WTC11 (cell line): Measurements from ENCODE around the gene LRMDA. TPM values are rescaled to one million over a fixed set of nuclear protein-coding genes. Genes with fewer than 3 reads are reported as not detected.

Experiments
- ATAC-seq: fragments of 200-7000 bp; cut with Tn5 transposase; 2 replicates; pipeline ENCODE4 v1.10.0; 2021; ENCODE audit warnings: mild to moderate bottlenecking, moderate library complexity
- CTCF ChIA-PET: fragments of 300-600 bp; sonication (Branson Sonifier 250); formaldehyde crosslinking; loops from one replicate; lab custom pipeline; 2021; ENCODE audit warnings: antibody characterized with exemption; lab: Charles Lee
- POLR2A ChIA-PET: fragments of 350-600 bp; sonication (Branson Sonifier 250); formaldehyde crosslinking; loops from one replicate; lab custom pipeline; 2021; ENCODE audit warnings: antibody characterized with exemption; lab: Charles Lee
- DNase-seq: peaks from one replicate; pipeline ENCODE4 v3.0.0; 2021; ENCODE audit warnings: low spot score
- H3K27ac Mint-ChIP-seq: 2 replicates; pipeline ENCODE4 v1.8.0; 2021; ENCODE audit warnings: mixed read lengths
- H3K27me3 Mint-ChIP-seq: 2 replicates; pipeline ENCODE4 v1.8.0; 2021; ENCODE audit warnings: low read depth, mild to moderate bottlenecking, moderate library complexity, mixed read lengths
- H3K36me3 Mint-ChIP-seq: 2 replicates; pipeline ENCODE4 v1.8.0; 2021; ENCODE audit warnings: mixed read lengths
- H3K4me1 Mint-ChIP-seq: 2 replicates; pipeline ENCODE4 v1.8.0; 2022; ENCODE audit warnings: mixed read lengths
- H3K4me3 Mint-ChIP-seq: 2 replicates; pipeline ENCODE4 v1.8.0; 2021; ENCODE audit warnings: mild to moderate bottlenecking, moderate library complexity, mixed read lengths
- H3K9me3 Mint-ChIP-seq: 2 replicates; pipeline ENCODE4 v1.8.0; 2021; ENCODE audit warnings: mixed read lengths
- AR ChIP-seq: fragments of 250-450 bp; sonication (Bioruptor Pico); IDR thresholded peaks from 2 replicates; pipeline ENCODE4 v1.9.0; 2021; ENCODE audit warnings: mild to moderate bottlenecking
- ATF2 ChIP-seq: sonication (generic); formaldehyde crosslinking; IDR thresholded peaks from 2 replicates; pipeline ENCODE4 v1.8.1; 2022; ENCODE audit warnings: low read depth, missing genetic modification reagents, borderline replicate concordance
- ATF3 ChIP-seq: sonication (generic); formaldehyde crosslinking; conservative IDR thresholded peaks from 2 replicates; pipeline ENCODE4 v1.8.1; 2022; ENCODE audit warnings: mild to moderate bottlenecking, missing genetic modification reagents
- ELF4 ChIP-seq: sonication (generic); formaldehyde crosslinking; IDR thresholded peaks from 2 replicates; pipeline ENCODE4 v1.8.1; 2022; ENCODE audit warnings: low read depth, mild to moderate bottlenecking, moderate library complexity, missing genetic modification reagents
- FOXJ3 ChIP-seq: sonication (generic); formaldehyde crosslinking; IDR thresholded peaks from 2 replicates; pipeline ENCODE4 v1.9.0; 2021; ENCODE audit warnings: missing genetic modification reagents, mild to moderate bottlenecking, borderline replicate concordance
- FOXP4 ChIP-seq: sonication (generic); formaldehyde crosslinking; IDR thresholded peaks from 2 replicates; pipeline ENCODE4 v1.8.0; 2022; ENCODE audit warnings: mild to moderate bottlenecking, missing genetic modification reagents
- GABPB1 ChIP-seq: sonication (generic); formaldehyde crosslinking; IDR thresholded peaks from 2 replicates; pipeline ENCODE4 v1.8.1; 2023; ENCODE audit warnings: mild to moderate bottlenecking, missing genetic modification reagents
- GTF2I ChIP-seq: fragments of 250-450 bp; sonication (Bioruptor Pico); conservative IDR thresholded peaks from 2 replicates; pipeline ENCODE4 v1.4.0; 2021; ENCODE audit warnings: mild to moderate bottlenecking
- HMGXB4 ChIP-seq: sonication (generic); formaldehyde crosslinking; IDR thresholded peaks from 2 replicates; pipeline ENCODE4 v1.8.1; 2023; ENCODE audit warnings: mild to moderate bottlenecking, moderate library complexity, missing genetic modification reagents
- JUN ChIP-seq: sonication (generic); formaldehyde crosslinking; IDR thresholded peaks from 2 replicates; pipeline ENCODE4 v1.8.0; 2023; ENCODE audit warnings: mild to moderate bottlenecking, missing genetic modification reagents
- NR3C1 ChIP-seq: sonication (generic); formaldehyde crosslinking; conservative IDR thresholded peaks from 2 replicates; pipeline ENCODE4 v1.8.1; 2023; ENCODE audit warnings: low read depth, mild to moderate bottlenecking, missing genetic modification reagents
- RORB ChIP-seq: fragments of 250-450 bp; sonication (Bioruptor Pico); IDR thresholded peaks from 2 replicates; pipeline ENCODE4 v1.9.0; 2021; ENCODE audit warnings: mild to moderate bottlenecking
- SMAD4 ChIP-seq: sonication (generic); formaldehyde crosslinking; IDR thresholded peaks from 2 replicates; pipeline ENCODE4 v1.8.0; 2022; ENCODE audit warnings: mild to moderate bottlenecking, missing genetic modification reagents
- STAT6 ChIP-seq: sonication (generic); formaldehyde crosslinking; conservative IDR thresholded peaks from 2 replicates; pipeline ENCODE4 v1.8.1; 2023; ENCODE audit warnings: mild to moderate bottlenecking, low read depth, missing genetic modification reagents, moderate library complexity
- TEAD1 ChIP-seq: sonication (generic); formaldehyde crosslinking; IDR thresholded peaks from 2 replicates; pipeline ENCODE4 v1.8.0; 2022; ENCODE audit warnings: mild to moderate bottlenecking, missing genetic modification reagents
- TP53 ChIP-seq: sonication (generic); formaldehyde crosslinking; IDR thresholded peaks from 2 replicates; pipeline ENCODE4 v1.8.1; 2023; ENCODE audit warnings: mild to moderate bottlenecking, missing genetic modification reagents
- ZBTB21 ChIP-seq: sonication (generic); formaldehyde crosslinking; IDR thresholded peaks from 2 replicates; pipeline ENCODE4 v1.8.1; 2023; ENCODE audit warnings: mild to moderate bottlenecking, missing genetic modification reagents, borderline replicate concordance
- ZMAT4 ChIP-seq: fragments of 250-450 bp; sonication (Bioruptor Pico); IDR thresholded peaks from 2 replicates; pipeline ENCODE4 v1.9.0; 2021; ENCODE audit warnings: mild to moderate bottlenecking
- ZNF232 ChIP-seq: sonication (generic); formaldehyde crosslinking; IDR thresholded peaks from 2 replicates; pipeline ENCODE4 v1.8.0; 2022; ENCODE audit warnings: mild to moderate bottlenecking, missing genetic modification reagents
- ZNF416 ChIP-seq: fragments of 250-450 bp; sonication (Bioruptor Pico); IDR thresholded peaks from 2 replicates; pipeline ENCODE4 v1.9.0; 2021; ENCODE audit warnings: mild to moderate bottlenecking, inconsistent platforms
- ZNF425 ChIP-seq: fragments of 250-450 bp; sonication (Bioruptor Pico); conservative IDR thresholded peaks from 2 replicates; pipeline ENCODE4 v1.9.0; 2021; ENCODE audit warnings: mild to moderate bottlenecking
- total RNA-seq: library from RNA; stranded (reverse); gene quantifications from 3 replicates; pipeline ENCODE4 v1.2.3, GENCODE V29; 2021

LRMDA gene
- total RNA-seq, 1 experiment from 2014 or later = 0.92 TPM

- TF ChIP-seq HMGXB4 (CRISPR knock-in tag) (no peak), ZNF232 (no peak), TP53 (no peak), ZNF425 (CRISPR knock-in tag) (no peak), STAT6 (no peak), ATF3 (CRISPR knock-in tag) (no peak), FOXP4 (CRISPR knock-in tag) (no peak)
Measured at GRCh38 chr10:75451831-75452230, 20.4 kb downstream of the LRMDA start (continued).

GRCh38 chr10:75452997-75453396, 21.6 kb downstream of the LRMDA start:
- peaks cover 63% of the 10 kb centered on the region for H3K27me3 Mint-ChIP-seq
- POLR2A ChIA-PET = interaction anchor here (0.5 kb wide), 1 partner anchor 89 kb away, joined by 3 read pairs; no protein-coding TSS in a partner anchor
- no peak overlapping the region for H3K4me3 Mint-ChIP-seq
- CTCF ChIA-PET = interaction anchor here (1.1 kb wide), 1 partner anchor 141 kb away, joined by 5 read pairs; no protein-coding TSS in a partner anchor
- no peak for DNase-seq
- ATAC-seq = no peak
- no peak overlapping the region for H3K27ac Mint-ChIP-seq
- H3K9me3 Mint-ChIP-seq = no peaks in the 10 kb centered on the region
- no peaks in the 10 kb centered on the region for H3K36me3 Mint-ChIP-seq
- peaks cover 59% of the 10 kb centered on the region for H3K4me1 Mint-ChIP-seq
- no peak for TF ChIP-seq GABPB1
- TF ChIP-seq ZNF416 (CRISPR knock-in tag) = no peak
- TF ChIP-seq TEAD1 = no peak
- no peak for TF ChIP-seq ZBTB21 (CRISPR knock-in tag)
- no peak for TF ChIP-seq JUN
- no peak for TF ChIP-seq RORB (CRISPR knock-in tag)
- TF ChIP-seq GTF2I (CRISPR knock-in tag) = no peak
- TF ChIP-seq ATF2 (CRISPR knock-in tag) = no peak
- TF ChIP-seq FOXJ3 = no peak
- TF ChIP-seq SMAD4 = no peak
- no peak for TF ChIP-seq ZMAT4 (CRISPR knock-in tag)
- no peak for TF ChIP-seq ZNF425 (CRISPR knock-in tag)
- no peak for TF ChIP-seq ELF4 (CRISPR knock-in tag)
- TF ChIP-seq NR3C1 (CRISPR knock-in tag) = no peak
- TF ChIP-seq AR (CRISPR knock-in tag) = no peak
